Thoracic aorta (tissue), 2 donors: ENCODE measurements around the gene ANKRD23. TPM values are rescaled to one million over a fixed set of nuclear protein-coding genes. Genes with fewer than 3 reads are reported as not detected.
"Not testable (repeated sequence)": the region's sequence is repeated elsewhere in the genome, so short reads cannot be mapped to it uniquely, and the experiment has no call there.

Experiments
- ATAC-seq: fragments of 150-250 bp; one replicate; pipeline ENCODE4 v1.8.0; 2017; ENCODE audit warnings: low read depth; ENCODE audit not compliant: insufficient number of reproducible peaks, low FRiP score
- DNase-seq: peaks from one replicate; pipeline ENCODE4 v3.0.0-alpha.2; 2020; ENCODE audit warnings: low spot score
- H3K27ac ChIP-seq, 2 donors: fragments of 200-600 bp; sonication (generic); 1 replicate in 1 of 2; 2 replicates in 1 of 2; pipeline ENCODE4 v1.5.1; 2016; ENCODE audit warnings: mild to moderate bottlenecking in 2 of 2, moderate library complexity in 2 of 2
- H3K27me3 ChIP-seq: fragments of 200-600 bp; sonication (generic); replicated peaks from 2 replicates; pipeline ENCODE4 v1.6.0; 2016; ENCODE audit warnings: mild to moderate bottlenecking; ENCODE audit not compliant: insufficient read depth
- H3K36me3 ChIP-seq: fragments of 200-600 bp; sonication (generic); one replicate; pipeline ENCODE4 v1.5.1; 2016
- H3K4me1 ChIP-seq, 2 donors: fragments of 200-600 bp; sonication (generic); 1 replicate in 1 of 2; 2 replicates in 1 of 2; pipeline versions ENCODE4 v1.5.1 to v1.6.0; 2016; ENCODE audit warnings: low read depth in 2 of 2, mild to moderate bottlenecking in 1 of 2; ENCODE audit not compliant: control insufficient read depth in 1 of 2
- H3K4me3 ChIP-seq: fragments of 200-600 bp; sonication (generic); 2 replicates; pipeline ENCODE4 v1.5.1; 2016; ENCODE audit warnings: mild to moderate bottlenecking
- H3K9me3 ChIP-seq: fragments of 200-600 bp; sonication (generic); 2 replicates; pipeline ENCODE4 v1.5.1; 2016
- total RNA-seq, 2 donors: library from RNA; depleted of rRNA; stranded (reverse); fragments of >200 nt; gene quantifications; one replicate each; pipeline versions ENCODE4 v1.1.0 to v1.2.3, GENCODE V29; 2016
- TF ChIP-seq, protein P1 (sequence below): fragments of 200-600 bp; sonication (generic); IDR thresholded peaks from one replicate; pipeline ENCODE4 v1.5.1; 2019; ENCODE audit warnings: antibody characterized with exemption

ANKRD23 gene
- total RNA-seq, result 1 to 10 TPM; 6.0 to 8.4 TPM

DNA sequence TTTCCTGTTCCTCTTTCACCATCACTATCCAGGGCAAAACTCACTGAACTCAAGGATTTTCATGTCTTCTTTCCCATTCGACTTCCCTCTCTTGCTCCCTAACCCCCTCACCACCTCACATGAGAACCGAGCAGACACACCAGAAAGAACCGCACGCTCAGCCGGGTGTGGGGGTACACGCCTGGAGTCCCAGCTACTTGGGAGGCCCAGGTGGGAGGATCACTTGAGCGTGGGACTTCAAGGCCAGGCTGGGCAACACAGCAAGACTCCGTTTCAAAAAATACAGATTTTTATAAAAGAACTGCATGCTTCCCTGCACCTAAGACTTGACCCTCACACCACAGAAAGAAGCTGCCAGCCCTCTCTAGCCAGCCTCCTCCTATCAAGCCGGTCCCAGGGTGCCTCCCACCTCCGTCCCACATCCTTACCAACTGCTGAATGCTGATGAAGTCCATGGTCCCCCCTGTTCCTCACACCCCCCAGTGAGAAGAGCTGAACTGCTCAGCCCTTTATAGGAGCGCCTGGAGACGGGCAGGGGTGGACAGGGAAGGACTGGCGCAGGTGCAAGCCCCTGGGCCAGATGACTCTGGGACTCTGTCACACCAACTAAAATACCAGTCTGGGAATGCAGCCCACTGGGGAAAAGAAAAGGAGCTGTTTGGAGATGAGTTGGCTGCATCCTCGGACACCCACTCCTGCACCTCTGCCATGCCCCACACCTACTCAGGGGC is at the start of gene ANKRD23:
Gene ANKRD23 (minus strand): TSS at position 484 of the 731 bp plus-strand sequence. CDS start 29 bp downstream, at position 455.
- DNase-seq, result no peak
- Histone ChIP-seq H3K27me3 (no peaks in the 10 kb centered on the region), H3K4me1 (peaks cover 0 to 10% of the 10 kb centered on the region in 2 donors), H3K9me3 (no peaks in the 10 kb centered on the region), H3K27ac (no peak within 1 kb of the TSS), H3K36me3 (peaks cover 10% of the 10 kb centered on the region), H3K4me3 (no peak within 1 kb of the TSS)
- TF ChIP-seq, protein P1, sequence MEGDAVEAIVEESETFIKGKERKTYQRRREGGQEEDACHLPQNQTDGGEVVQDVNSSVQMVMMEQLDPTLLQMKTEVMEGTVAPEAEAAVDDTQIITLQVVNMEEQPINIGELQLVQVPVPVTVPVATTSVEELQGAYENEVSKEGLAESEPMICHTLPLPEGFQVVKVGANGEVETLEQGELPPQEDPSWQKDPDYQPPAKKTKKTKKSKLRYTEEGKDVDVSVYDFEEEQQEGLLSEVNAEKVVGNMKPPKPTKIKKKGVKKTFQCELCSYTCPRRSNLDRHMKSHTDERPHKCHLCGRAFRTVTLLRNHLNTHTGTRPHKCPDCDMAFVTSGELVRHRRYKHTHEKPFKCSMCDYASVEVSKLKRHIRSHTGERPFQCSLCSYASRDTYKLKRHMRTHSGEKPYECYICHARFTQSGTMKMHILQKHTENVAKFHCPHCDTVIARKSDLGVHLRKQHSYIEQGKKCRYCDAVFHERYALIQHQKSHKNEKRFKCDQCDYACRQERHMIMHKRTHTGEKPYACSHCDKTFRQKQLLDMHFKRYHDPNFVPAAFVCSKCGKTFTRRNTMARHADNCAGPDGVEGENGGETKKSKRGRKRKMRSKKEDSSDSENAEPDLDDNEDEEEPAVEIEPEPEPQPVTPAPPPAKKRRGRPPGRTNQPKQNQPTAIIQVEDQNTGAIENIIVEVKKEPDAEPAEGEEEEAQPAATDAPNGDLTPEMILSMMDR, result no peak
- no peak for ATAC-seq

DNA sequence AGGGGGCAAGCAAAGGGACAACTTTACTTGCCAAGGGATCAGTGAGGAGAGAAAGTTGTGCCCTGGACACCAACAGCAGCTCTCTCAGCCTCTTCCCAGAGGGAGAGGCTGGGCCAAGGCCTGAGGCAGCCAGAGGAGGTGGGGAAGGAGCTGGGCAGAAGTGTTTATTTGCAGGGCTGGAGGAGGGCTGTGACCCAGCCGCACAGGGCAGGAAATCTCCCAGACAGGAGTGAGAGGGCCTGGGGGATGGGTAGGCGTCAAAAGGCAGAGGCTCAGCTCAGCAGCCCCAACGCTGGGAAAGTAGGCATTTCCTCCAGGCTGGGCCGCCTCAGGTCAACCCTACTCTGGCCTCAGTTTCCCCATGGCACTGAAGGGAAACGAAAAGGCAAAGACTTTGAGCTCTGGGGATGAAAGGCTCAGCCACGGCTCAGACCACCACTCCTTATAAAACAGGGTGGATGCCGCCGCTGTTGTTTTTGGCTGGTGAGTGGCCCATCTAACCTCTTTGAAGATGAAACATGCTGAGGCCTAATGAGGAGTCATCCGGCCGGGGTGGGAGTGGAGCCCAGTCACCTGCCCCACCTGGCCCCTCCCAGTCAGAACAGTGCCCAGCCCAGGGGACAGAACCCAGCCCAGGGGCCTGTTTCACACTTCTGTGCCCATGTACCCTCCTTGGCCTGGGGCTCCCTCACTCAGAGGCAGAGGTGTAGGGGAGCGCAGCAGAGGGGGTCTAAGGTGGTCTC is 47.9 kb upstream of the ANKRD23 start:
- no peak overlapping the region for H3K4me3 ChIP-seq
- peak overlapping the region; percentile 67 to 74 for H3K27ac ChIP-seq

DNA sequence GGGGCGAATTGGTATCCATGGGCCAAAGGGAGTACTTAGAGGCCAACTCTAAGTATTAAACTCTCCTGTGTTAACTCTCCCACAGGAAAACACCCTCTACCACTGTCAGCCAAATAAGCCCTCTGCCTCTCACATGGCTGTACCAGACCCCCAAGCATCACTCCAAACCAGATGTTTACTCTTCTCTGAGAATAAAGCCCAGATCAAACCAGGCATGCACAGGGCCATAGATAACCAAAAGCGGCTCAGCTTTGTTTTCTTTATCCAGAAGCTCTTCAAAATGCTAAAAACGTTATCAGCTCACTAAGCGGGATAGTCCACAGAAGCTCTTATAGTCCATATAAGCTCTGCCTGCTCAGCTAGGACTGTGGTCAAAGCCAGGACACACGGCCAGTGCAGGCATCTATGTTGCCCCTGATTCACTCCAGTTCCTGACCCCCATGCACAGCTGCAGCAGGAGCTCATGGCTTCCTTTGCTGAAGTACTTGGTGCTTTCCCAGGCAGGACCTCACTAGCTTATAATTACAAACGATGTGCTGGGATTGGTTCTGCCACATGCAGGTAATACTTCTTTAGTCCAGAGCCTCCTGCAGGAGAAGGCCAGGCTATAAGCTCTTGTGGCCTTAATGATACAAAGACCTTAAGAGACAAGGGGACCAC is 47.0 kb upstream of the ANKRD23 start:
- DNase-seq (no peak), ATAC-seq (no peak)
- H3K27ac ChIP-seq, result peak overlapping the region; percentile 67 to 74
- no peak overlapping the region for H3K4me3 ChIP-seq
- TF ChIP-seq, protein P1, result no peak
- peaks cover 33 to 74% of the 10 kb centered on the region in 2 donors for H3K4me1 ChIP-seq
- no peaks in the 10 kb centered on the region for H3K9me3 ChIP-seq
- H3K27me3 ChIP-seq, result no peaks in the 10 kb centered on the region
- no peaks in the 10 kb centered on the region for H3K36me3 ChIP-seq

More for the DNA sequence above, 47.9 kb upstream of the ANKRD23 start:
- DNase-seq (no peak), ATAC-seq (peak; percentile 67)
- H3K36me3 ChIP-seq, result no peaks in the 10 kb centered on the region
- H3K4me1 ChIP-seq, result peaks cover 33 to 71% of the 10 kb centered on the region in 2 donors
- no peaks in the 10 kb centered on the region for H3K27me3 ChIP-seq
- H3K9me3 ChIP-seq, result no peaks in the 10 kb centered on the region
- TF ChIP-seq, protein P1, result no peak

DNA sequence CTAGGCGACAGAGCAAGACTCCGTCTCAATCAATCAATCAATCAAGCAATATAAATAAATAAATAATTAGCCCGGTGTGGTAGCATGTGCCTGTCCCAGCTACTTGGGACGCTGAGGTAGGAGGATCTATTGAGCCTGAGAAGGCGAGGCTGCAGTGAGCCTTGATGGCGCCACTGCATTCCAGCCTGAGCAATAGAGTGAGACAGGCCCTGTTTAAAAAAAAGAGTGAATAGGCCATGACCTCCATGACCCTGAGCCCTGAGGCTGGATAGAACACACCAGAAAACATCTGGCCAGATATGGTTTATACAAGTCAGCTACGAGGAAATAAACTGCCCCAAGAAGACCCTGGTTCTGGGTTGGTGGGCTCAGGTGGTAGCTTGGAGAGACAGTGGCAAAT is 46.4 kb upstream of the ANKRD23 start:
- TF ChIP-seq, protein P1, result no peak
- H3K4me1 ChIP-seq, result peaks cover 33 to 69% of the 10 kb centered on the region in 2 donors
- H3K36me3 ChIP-seq, result no peaks in the 10 kb centered on the region
- H3K27ac ChIP-seq, result peak overlapping the region; percentile 67 to 74
- ATAC-seq (no peak), DNase-seq (no peak)
- H3K4me3 ChIP-seq, result no peak overlapping the region
- H3K27me3 ChIP-seq, result no peaks in the 10 kb centered on the region
- H3K9me3 ChIP-seq, result no peaks in the 10 kb centered on the region

DNA sequence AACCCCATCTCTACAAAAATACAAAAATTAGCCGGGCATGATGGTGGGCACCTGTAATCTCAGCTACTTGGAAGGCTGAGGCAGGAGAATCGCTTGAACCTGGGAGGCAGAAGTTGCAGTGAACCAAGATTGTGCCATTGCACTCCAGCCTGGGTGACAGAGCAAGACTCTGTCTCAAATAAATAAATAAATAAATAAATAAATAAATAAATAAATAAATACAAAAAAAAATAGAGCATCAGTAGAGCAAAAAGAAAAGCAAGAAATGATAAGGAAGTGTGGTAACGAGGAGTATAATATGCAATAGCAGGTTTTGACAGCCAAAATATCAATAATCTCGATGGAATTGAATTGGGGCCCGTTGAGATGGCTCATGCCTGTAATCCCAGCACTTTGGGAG is 45.7 kb upstream of the ANKRD23 start:
- peak overlapping the region; percentile 7 to 67 for H3K27ac ChIP-seq
- H3K9me3 ChIP-seq, H3K4me3 ChIP-seq, ATAC-seq, H3K27me3 ChIP-seq, DNase-seq, H3K36me3 ChIP-seq: not testable (repeated sequence)
- peaks cover 33 to 65% of the 10 kb centered on the region in 2 donors for H3K4me1 ChIP-seq
